ENCODE measurements around the gene KRTCAP3. TPM values are rescaled to one million over a fixed set of nuclear protein-coding genes. Genes with fewer than 3 reads are reported as not detected.
A peak's percentile ranks its signal among the peaks of the same experiment; 100 is the strongest.

Gene KRTCAP3
- total and polyA plus RNA-seq, 8 donors, result 12.0 to 45.6 (median 15.8) TPM

DNA sequence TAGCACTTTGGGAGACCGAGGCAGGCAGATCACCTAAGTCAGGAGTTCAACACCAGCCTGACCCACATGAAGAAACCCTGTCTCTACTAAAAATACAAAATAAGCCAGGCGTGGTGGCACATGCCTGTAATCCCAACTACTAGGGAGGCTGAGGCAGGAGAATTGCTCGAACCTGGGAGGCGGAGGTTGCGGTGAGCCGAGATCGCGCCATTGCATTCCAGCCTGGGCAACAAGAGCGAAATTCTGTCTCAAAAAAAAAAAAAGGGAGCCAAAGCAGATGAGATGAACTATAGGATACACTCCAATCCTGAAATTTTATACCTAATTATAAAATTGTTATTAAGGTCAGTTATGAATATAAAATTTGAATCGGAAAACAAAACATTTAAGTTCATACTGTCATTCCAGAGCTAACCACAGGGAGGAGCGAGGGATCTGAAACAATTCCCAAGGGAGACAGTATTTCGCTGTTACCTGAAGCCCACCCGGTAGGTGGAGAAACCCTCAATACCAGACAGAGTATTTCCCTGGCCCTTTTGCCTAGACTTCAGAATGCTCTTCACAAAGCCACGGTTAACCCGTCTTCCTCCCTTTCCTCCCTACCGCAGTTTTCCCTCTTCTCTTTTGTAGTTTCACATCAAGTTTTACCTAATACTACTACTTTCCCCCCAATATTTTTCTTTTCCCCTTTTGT lies 34.2 kb upstream of the KRTCAP3 start:
- ATAC-seq (peak; percentile 22), DNase-seq (peak in 1 of 4 donors; percentile 60)
- peaks cover 0 to 16% of the 10 kb centered on the region in 2 donors for H3K36me3 ChIP-seq
- H3K4me1 ChIP-seq, result peaks cover 7 to 33% of the 10 kb centered on the region in 2 donors
- peak overlapping the region; percentile 100 for H3K4me3 ChIP-seq
- H3K27me3 ChIP-seq, result no peaks in the 10 kb centered on the region
- no peak overlapping the region for H3K27ac ChIP-seq
- intact Hi-C loops (cut with DNase I), result no loop called here
- TF ChIP-seq, protein P1, sequence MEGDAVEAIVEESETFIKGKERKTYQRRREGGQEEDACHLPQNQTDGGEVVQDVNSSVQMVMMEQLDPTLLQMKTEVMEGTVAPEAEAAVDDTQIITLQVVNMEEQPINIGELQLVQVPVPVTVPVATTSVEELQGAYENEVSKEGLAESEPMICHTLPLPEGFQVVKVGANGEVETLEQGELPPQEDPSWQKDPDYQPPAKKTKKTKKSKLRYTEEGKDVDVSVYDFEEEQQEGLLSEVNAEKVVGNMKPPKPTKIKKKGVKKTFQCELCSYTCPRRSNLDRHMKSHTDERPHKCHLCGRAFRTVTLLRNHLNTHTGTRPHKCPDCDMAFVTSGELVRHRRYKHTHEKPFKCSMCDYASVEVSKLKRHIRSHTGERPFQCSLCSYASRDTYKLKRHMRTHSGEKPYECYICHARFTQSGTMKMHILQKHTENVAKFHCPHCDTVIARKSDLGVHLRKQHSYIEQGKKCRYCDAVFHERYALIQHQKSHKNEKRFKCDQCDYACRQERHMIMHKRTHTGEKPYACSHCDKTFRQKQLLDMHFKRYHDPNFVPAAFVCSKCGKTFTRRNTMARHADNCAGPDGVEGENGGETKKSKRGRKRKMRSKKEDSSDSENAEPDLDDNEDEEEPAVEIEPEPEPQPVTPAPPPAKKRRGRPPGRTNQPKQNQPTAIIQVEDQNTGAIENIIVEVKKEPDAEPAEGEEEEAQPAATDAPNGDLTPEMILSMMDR (IDR thresholded peaks at IDR 0.05), result peak; percentile 34 to 44
- H3K9me3 ChIP-seq, result no peaks in the 10 kb centered on the region

DNA sequence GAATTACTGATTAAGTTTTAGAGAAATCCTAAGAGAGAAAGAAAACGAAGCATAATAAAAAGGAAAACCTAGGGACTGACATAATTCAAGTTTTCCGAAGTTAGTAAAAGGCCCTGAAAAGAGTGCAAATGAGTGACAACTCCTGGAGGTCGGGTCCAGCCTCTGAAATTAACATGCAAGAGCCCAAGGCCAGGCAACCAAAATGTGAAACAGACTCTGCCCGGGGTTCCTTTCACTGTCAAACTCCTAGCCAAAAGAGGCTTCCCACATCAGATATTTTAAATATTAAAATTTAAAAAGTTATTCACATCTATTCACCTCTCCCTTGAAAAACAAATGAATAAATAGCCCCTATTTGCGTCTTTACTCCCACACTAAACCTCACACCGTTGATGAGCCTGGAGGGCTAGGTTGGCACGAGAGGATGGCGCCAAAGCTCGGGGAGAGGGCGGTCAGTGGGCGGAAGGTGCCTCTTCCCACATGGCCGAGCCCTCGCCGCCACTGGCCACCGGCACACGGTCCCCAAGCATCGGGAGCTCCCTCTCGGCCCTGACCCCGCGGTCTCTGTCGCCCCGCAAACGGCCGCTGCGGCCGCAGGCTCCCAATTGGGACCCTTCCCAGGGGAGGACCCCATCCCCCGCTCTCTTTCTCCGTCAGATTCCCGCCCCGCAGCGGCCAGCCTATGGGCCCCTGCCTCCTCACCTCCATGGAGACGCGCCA lies 33.4 kb upstream of the KRTCAP3 start:
- TF ChIP-seq, protein P1 (IDR thresholded peaks at IDR 0.05), result no peak
- ATAC-seq (peak; percentile 57), DNase-seq (no peak)

DNA sequence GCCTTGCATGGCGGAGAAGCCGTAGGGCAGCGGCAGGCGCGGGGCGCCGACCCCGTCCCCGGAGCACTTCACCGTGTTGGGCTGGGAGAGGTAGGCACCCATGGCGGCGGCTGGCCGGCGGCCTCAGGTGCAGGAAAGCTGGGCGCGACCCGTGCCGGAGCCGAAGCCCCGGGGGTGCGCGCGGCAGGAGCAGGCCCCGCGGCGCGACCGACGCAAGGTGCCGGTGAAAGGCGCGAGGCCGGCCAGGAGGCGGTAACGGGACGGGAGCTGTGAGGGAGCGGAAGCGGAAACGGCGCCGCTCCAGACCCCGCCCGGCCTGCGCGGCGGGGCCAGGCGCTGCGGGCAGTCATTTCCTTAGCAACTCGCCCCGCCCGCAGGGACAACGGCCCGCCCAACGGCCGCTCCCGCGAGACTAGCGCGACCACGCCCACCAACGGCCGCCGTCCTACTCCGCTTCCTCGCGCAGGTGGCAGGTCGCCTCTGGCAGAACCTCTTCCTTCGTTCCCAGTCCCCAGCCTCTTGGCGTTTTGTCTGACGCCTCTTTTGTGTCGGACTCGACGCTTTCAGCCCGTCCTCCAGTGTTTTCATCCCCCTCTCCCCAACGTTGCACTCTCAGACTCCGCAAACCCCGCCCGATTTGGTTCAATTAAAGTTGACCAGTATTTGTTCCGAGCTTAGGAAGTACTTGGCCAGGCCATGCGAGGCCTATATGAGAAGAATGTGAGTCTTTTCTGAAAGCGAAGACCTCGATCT lies 32.7 kb upstream of the KRTCAP3 start, which contains the start of gene PPM1G:
Gene PPM1G, minus strand, starts transcription at position 271 of the 753 bp plus-strand sequence. Its CDS starts 169 bp downstream, at position 102.
- peak; percentile 99 for ATAC-seq
- H3K4me3 ChIP-seq, result peak within 1 kb of the TSS; percentile 100
- H3K4me1 ChIP-seq, result peaks cover 7 to 33% of the 10 kb centered on the region in 2 donors
- H3K36me3 ChIP-seq, result peaks cover 0 to 16% of the 10 kb centered on the region in 2 donors
- no peaks in the 10 kb centered on the region for H3K27me3 ChIP-seq
- DNase-seq, result peak; percentile 91 to 99 (median 96)
- intact Hi-C loops (cut with DNase I), result no loop called here
- TF ChIP-seq, protein P1 (IDR thresholded peaks at IDR 0.05), result no peak
- H3K27ac ChIP-seq, result peak within 1 kb of the TSS; percentile 72 to 94
- no peaks in the 10 kb centered on the region for H3K9me3 ChIP-seq

More for the DNA sequence above, 33.4 kb upstream of the KRTCAP3 start:
- Histone ChIP-seq H3K4me3 (peak overlapping the region; percentile 100), H3K36me3 (peaks cover 0 to 16% of the 10 kb centered on the region in 2 donors), H3K27me3 (no peaks in the 10 kb centered on the region), H3K9me3 (no peaks in the 10 kb centered on the region), H3K4me1 (peaks cover 7 to 33% of the 10 kb centered on the region in 2 donors), H3K27ac (peak overlapping the region; percentile 72 to 94)
- intact Hi-C loops (cut with DNase I), result no loop called here

DNA sequence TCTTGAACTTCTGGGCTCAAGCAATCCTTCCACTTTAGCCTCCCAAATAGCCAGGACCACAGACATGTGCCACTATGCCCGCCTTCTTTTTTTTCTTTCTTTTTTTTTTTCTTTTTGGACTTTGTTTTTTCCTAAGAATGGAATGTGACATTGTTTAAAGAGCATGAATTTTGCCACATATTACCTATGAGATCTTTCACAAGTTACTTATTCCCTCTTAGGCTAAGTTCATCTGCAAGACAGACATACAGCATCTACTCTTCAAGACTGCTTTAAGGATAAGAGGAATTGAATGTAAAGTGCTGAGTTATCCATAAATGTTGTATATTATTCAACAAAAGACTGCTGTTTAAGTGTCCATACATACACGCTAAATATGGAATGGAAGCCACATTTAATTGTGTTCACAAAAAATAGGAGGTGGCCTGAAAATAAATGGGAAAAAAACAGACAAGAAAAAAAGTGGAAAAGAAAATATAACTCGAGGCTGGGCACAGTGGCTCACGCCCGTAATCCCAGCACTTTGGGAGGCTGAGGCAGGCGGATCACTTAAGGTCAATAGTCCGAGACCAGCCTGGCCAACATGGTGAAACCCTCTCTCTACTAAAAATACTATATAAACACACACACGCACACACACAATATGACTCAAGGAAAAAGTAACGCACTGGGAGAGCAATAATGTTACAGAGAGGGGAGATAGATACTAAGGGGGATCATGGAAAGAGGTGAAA lies 29.6 kb upstream of the KRTCAP3 start:
- peaks cover 6 to 19% of the 10 kb centered on the region in 2 donors for H3K4me1 ChIP-seq
- no peak overlapping the region for H3K4me3 ChIP-seq
- H3K9me3 ChIP-seq, result no peaks in the 10 kb centered on the region
- intact Hi-C loops (cut with DNase I), result no loop called here
- H3K36me3 ChIP-seq, result no peaks in the 10 kb centered on the region
- no peak for ATAC-seq
- no peak overlapping the region for H3K27ac ChIP-seq
- no peaks in the 10 kb centered on the region for H3K27me3 ChIP-seq
- no peak for DNase-seq
- TF ChIP-seq, protein P1 (IDR thresholded peaks at IDR 0.05), result no peak

Data from left lung (tissue), 10 donors.